Neural cell (in vitro differentiated cells): ENCODE measurements around the gene USB1. TPM values are rescaled to one million over a fixed set of nuclear protein-coding genes. Genes with fewer than 3 reads are reported as not detected.

Experiments
- H2AFZ ChIP-seq: fragments of 200-600, 300-800 bp; sonication (generic), shearing (Covaris generic); 2 replicates; pipeline ENCODE4 v1.6.0; 2014; ENCODE audit warnings: low read depth, mild to moderate bottlenecking, antibody characterized with exemption, low read length, moderate library complexity
- H3F3A ChIP-seq: fragments of 200-600 bp; shearing (Covaris generic); 2 replicates; pipeline ENCODE4 v1.6.1; 2016; ENCODE audit warnings: mild to moderate bottlenecking, moderate library complexity, mixed read lengths, antibody characterized with exemption, low read length; ENCODE audit not compliant: insufficient read depth, poor library complexity, severe bottlenecking
- H3K27ac ChIP-seq: fragments of 200-600, 300-800 bp; sonication (generic), shearing (Covaris generic); 2 replicates; pipeline ENCODE4 v1.5.1; 2014; ENCODE audit warnings: mild to moderate bottlenecking, low read length, moderate library complexity
- H3K27me3 ChIP-seq: fragments of 300-800, 200-600 bp; sonication (generic), shearing (Covaris generic); 2 replicates; pipeline ENCODE4 v1.6.0; 2014; ENCODE audit warnings: mild to moderate bottlenecking, low read depth, low read length, moderate library complexity; ENCODE audit not compliant: insufficient read depth
- H3K36me3 ChIP-seq: fragments of 300-800, 200-600 bp; sonication (generic), shearing (Covaris generic); 2 replicates; pipeline ENCODE4 v1.5.1; 2014; ENCODE audit warnings: mild to moderate bottlenecking, antibody characterized with exemption, low read length, moderate library complexity; ENCODE audit not compliant: insufficient read depth
- H3K4me2 ChIP-seq: fragments of 300-800, 200-600 bp; sonication (generic), shearing (Covaris generic); 2 replicates; pipeline ENCODE4 v1.6.0; 2014; ENCODE audit warnings: mild to moderate bottlenecking, low read length
- H3K4me3 ChIP-seq: fragments of 300-800, 200-600 bp; sonication (generic), shearing (Covaris generic); 2 replicates; pipeline ENCODE4 v1.5.1; 2014; ENCODE audit warnings: mild to moderate bottlenecking, low read length, moderate library complexity
- H3K79me2 ChIP-seq: fragments of 200-600 bp; shearing (Covaris generic); replicated peaks from 2 replicates; pipeline ENCODE4 v1.6.0; 2014; ENCODE audit warnings: mild to moderate bottlenecking, low read length, moderate library complexity; ENCODE audit not compliant: insufficient read depth
- H3K9ac ChIP-seq: fragments of 300-800, 200-600 bp; sonication (generic), shearing (Covaris generic); 2 replicates; pipeline ENCODE4 v1.6.1; 2016; ENCODE audit warnings: mild to moderate bottlenecking, low read length, mixed read lengths
- H3K9me2 ChIP-seq: fragments of 200-600 bp; shearing (Covaris generic); 2 replicates; pipeline ENCODE4 v1.6.1; 2016; ENCODE audit warnings: mild to moderate bottlenecking, low read length, mixed read lengths; ENCODE audit not compliant: insufficient read depth
- H3K9me3 ChIP-seq: fragments of 200-600, 300-800 bp; sonication (generic), shearing (Covaris generic); 2 replicates; pipeline ENCODE4 v1.6.1; 2016; ENCODE audit warnings: mild to moderate bottlenecking, mixed run types, low read length, moderate library complexity, mixed read lengths
- H4K20me1 ChIP-seq: fragments of 200-600 bp; shearing (Covaris generic); 2 replicates; pipeline ENCODE4 v1.6.1; 2016; ENCODE audit warnings: mild to moderate bottlenecking, mixed run types; ENCODE audit not compliant: insufficient read depth
- EP300 ChIP-seq: fragments of 450-650 bp; conservative IDR thresholded peaks from 2 replicates; pipeline ENCODE4 v1.6.1; 2014; ENCODE audit warnings: antibody characterized with exemption, mild to moderate bottlenecking, moderate library complexity; ENCODE audit not compliant: poor library complexity, severe bottlenecking
- EZH2 ChIP-seq: fragments of 200-600, 300-800 bp; shearing (Covaris generic), sonication (generic); IDR thresholded peaks from 2 replicates; pipeline ENCODE4 v1.6.1; 2014; ENCODE audit warnings: antibody characterized with exemption, low read length, borderline replicate concordance, mild to moderate bottlenecking; ENCODE audit not compliant: insufficient read depth, poor library complexity, severe bottlenecking
- MXI1 ChIP-seq: fragments of 450-650 bp; conservative IDR thresholded peaks from 2 replicates; pipeline ENCODE4 v1.6.1; 2014; ENCODE audit warnings: antibody characterized with exemption, mild to moderate bottlenecking; ENCODE audit not compliant: poor library complexity, severe bottlenecking
- POLR2AphosphoS5 ChIP-seq: IDR thresholded peaks from 2 replicates; pipeline ENCODE4 v1.6.1; 2012
- RAD21 ChIP-seq: fragments of 450-650 bp; conservative IDR thresholded peaks from 2 replicates; pipeline ENCODE4 v1.6.1; 2014; ENCODE audit warnings: antibody characterized with exemption, mild to moderate bottlenecking, moderate library complexity
- SMC3 ChIP-seq: fragments of 450-650 bp; conservative IDR thresholded peaks from 2 replicates; pipeline ENCODE4 v1.6.1; 2014; ENCODE audit warnings: antibody characterized with exemption, mild to moderate bottlenecking, moderate library complexity; ENCODE audit not compliant: poor library complexity
- TAF1 ChIP-seq: IDR thresholded peaks from 2 replicates; pipeline ENCODE4 v1.6.1; 2012; ENCODE audit warnings: low read depth
- polyA plus RNA-seq: library from polyadenylated mRNA; depleted of rRNA; stranded (reverse); fragments of >200 nt; gene quantifications from 2 replicates; pipeline ENCODE4 v1.2.3, GENCODE V29; 2014
- TF ChIP-seq, protein P1 (sequence below): IDR thresholded peaks from 2 replicates; pipeline ENCODE4 v1.6.1; 2012; ENCODE audit warnings: borderline replicate concordance
- TF ChIP-seq, protein P2 (sequence below): fragments of 450-650 bp; IDR thresholded peaks from 2 replicates; pipeline ENCODE4 v1.5.1; 2014; ENCODE audit warnings: antibody characterized with exemption, mild to moderate bottlenecking, moderate library complexity; ENCODE audit not compliant: poor library complexity, severe bottlenecking

USB1 gene
- polyA plus RNA-seq, 1 donor from 2014 or later: 25.7 TPM

GRCh38 chr16:58053682-58054005 is 52.4 kb downstream of the USB1 start:
- H2AFZ ChIP-seq: no peak overlapping the region
- H3K4me3 ChIP-seq: no peak overlapping the region
- H3K27me3 ChIP-seq: no peaks in the 10 kb centered on the region
- TF ChIP-seq EZH2 (no peak), POLR2AphosphoS5 (no peak), EP300 (no peak)
- H3K27ac ChIP-seq: no peak overlapping the region
- no peaks in the 10 kb centered on the region for H3K9me2 ChIP-seq
- no peaks in the 10 kb centered on the region for H3K79me2 ChIP-seq
- no peaks in the 10 kb centered on the region for H3K9me3 ChIP-seq
- no peaks in the 10 kb centered on the region for H3K36me3 ChIP-seq
- H3K4me2 ChIP-seq: no peak overlapping the region
- no peak overlapping the region for H3K9ac ChIP-seq
- no peaks in the 10 kb centered on the region for H4K20me1 ChIP-seq
- H3F3A ChIP-seq: no peaks in the 10 kb centered on the region

DNA sequence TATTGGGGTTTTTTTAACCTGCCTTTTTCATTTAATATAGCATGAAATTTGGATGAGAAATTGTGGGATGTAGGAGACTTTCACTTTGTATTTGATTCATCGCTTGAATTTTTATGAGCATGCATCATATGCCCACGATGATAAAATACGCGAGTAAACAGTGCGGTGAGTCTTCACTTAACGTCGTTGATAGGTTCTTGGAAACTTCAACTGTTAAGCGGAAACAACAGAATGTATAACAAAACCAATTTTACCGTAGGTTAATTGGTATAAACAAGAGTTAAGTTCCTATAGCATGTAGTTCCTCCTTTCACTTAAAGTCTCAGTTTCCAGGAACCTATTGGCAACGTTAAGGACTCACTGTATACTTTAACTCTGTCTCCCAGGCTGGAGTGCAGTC is 53.1 kb downstream of the USB1 start:
- H3K27ac ChIP-seq: no peak overlapping the region
- H3K27me3 ChIP-seq: no peaks in the 10 kb centered on the region
- TF ChIP-seq MXI1 (no peak), TAF1 (no peak), EZH2 (no peak), EP300 (no peak), RAD21 (no peak), POLR2AphosphoS5 (no peak), SMC3 (no peak)
- TF ChIP-seq, protein P1, sequence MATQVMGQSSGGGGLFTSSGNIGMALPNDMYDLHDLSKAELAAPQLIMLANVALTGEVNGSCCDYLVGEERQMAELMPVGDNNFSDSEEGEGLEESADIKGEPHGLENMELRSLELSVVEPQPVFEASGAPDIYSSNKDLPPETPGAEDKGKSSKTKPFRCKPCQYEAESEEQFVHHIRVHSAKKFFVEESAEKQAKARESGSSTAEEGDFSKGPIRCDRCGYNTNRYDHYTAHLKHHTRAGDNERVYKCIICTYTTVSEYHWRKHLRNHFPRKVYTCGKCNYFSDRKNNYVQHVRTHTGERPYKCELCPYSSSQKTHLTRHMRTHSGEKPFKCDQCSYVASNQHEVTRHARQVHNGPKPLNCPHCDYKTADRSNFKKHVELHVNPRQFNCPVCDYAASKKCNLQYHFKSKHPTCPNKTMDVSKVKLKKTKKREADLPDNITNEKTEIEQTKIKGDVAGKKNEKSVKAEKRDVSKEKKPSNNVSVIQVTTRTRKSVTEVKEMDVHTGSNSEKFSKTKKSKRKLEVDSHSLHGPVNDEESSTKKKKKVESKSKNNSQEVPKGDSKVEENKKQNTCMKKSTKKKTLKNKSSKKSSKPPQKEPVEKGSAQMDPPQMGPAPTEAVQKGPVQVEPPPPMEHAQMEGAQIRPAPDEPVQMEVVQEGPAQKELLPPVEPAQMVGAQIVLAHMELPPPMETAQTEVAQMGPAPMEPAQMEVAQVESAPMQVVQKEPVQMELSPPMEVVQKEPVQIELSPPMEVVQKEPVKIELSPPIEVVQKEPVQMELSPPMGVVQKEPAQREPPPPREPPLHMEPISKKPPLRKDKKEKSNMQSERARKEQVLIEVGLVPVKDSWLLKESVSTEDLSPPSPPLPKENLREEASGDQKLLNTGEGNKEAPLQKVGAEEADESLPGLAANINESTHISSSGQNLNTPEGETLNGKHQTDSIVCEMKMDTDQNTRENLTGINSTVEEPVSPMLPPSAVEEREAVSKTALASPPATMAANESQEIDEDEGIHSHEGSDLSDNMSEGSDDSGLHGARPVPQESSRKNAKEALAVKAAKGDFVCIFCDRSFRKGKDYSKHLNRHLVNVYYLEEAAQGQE: no peak
- TF ChIP-seq, protein P2, sequence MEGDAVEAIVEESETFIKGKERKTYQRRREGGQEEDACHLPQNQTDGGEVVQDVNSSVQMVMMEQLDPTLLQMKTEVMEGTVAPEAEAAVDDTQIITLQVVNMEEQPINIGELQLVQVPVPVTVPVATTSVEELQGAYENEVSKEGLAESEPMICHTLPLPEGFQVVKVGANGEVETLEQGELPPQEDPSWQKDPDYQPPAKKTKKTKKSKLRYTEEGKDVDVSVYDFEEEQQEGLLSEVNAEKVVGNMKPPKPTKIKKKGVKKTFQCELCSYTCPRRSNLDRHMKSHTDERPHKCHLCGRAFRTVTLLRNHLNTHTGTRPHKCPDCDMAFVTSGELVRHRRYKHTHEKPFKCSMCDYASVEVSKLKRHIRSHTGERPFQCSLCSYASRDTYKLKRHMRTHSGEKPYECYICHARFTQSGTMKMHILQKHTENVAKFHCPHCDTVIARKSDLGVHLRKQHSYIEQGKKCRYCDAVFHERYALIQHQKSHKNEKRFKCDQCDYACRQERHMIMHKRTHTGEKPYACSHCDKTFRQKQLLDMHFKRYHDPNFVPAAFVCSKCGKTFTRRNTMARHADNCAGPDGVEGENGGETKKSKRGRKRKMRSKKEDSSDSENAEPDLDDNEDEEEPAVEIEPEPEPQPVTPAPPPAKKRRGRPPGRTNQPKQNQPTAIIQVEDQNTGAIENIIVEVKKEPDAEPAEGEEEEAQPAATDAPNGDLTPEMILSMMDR: no peak
- H3K79me2 ChIP-seq: no peaks in the 10 kb centered on the region
- H4K20me1 ChIP-seq: no peaks in the 10 kb centered on the region
- H3K9me3 ChIP-seq: no peaks in the 10 kb centered on the region
- no peak overlapping the region for H3K9ac ChIP-seq
- H3K4me2 ChIP-seq: no peak overlapping the region
- no peak overlapping the region for H3K4me3 ChIP-seq
- no peak overlapping the region for H2AFZ ChIP-seq
- no peaks in the 10 kb centered on the region for H3F3A ChIP-seq
- no peaks in the 10 kb centered on the region for H3K9me2 ChIP-seq
- H3K36me3 ChIP-seq: no peaks in the 10 kb centered on the region

DNA sequence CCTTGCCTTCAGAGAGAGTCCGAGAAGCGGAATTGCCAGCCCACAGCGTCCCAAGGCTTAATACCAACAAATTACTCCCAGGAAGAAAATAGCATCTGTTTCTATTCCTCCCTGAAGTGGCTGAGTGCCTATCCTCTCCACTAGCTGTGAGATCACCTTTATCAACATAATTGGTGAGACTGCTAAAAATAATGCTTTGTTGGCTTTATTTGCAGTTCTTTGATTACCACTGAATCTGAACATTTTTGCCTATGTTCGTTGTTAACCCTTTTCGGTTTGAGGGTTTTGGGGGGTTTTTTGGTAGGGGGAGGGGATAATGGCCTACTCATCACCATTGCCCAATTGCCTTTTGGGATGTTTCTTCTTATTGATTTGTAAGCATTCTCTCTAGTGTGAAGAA is 55.4 kb downstream of the USB1 start:
- H2AFZ ChIP-seq: no peak overlapping the region
- no peaks in the 10 kb centered on the region for H3K27me3 ChIP-seq
- H3K27ac ChIP-seq: no peak overlapping the region
- no peaks in the 10 kb centered on the region for H3K36me3 ChIP-seq
- no peaks in the 10 kb centered on the region for H3F3A ChIP-seq
- H3K4me3 ChIP-seq: no peak overlapping the region
- H3K9ac ChIP-seq: no peak overlapping the region
- no peaks in the 10 kb centered on the region for H3K9me2 ChIP-seq
- H3K79me2 ChIP-seq: no peaks in the 10 kb centered on the region
- H3K9me3 ChIP-seq: no peaks in the 10 kb centered on the region
- H4K20me1 ChIP-seq: no peaks in the 10 kb centered on the region
- no peak for TF ChIP-seq EZH2
- no peak for TF ChIP-seq POLR2AphosphoS5
- TF ChIP-seq, protein P2: no peak
- H3K4me2 ChIP-seq: no peak overlapping the region
